ENCODE data around the gene WDR20.

DNA sequence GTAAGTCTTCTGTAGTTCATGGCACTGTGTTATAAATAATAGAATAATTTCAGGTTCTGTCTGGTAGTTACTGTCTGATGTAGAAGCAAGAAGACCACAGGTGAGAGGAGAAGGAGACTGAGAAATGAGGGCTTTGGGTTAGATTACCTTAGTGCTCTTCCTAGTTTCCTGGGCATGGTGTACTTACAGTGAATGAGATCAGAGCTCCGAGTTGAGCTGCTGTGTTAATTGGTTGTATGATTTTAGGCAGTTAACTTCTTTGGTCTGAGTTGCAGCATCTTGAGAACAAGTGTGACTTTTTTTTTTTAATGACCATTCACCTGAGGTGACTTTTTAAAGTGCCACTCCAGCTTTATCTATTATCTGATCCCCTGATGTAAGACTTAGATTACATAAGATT lies 41.5 kb downstream of the WDR20 start:
- TF ChIP-seq, protein P1, sequence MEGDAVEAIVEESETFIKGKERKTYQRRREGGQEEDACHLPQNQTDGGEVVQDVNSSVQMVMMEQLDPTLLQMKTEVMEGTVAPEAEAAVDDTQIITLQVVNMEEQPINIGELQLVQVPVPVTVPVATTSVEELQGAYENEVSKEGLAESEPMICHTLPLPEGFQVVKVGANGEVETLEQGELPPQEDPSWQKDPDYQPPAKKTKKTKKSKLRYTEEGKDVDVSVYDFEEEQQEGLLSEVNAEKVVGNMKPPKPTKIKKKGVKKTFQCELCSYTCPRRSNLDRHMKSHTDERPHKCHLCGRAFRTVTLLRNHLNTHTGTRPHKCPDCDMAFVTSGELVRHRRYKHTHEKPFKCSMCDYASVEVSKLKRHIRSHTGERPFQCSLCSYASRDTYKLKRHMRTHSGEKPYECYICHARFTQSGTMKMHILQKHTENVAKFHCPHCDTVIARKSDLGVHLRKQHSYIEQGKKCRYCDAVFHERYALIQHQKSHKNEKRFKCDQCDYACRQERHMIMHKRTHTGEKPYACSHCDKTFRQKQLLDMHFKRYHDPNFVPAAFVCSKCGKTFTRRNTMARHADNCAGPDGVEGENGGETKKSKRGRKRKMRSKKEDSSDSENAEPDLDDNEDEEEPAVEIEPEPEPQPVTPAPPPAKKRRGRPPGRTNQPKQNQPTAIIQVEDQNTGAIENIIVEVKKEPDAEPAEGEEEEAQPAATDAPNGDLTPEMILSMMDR (IDR thresholded peaks at IDR 0.05): no peak
- no peak for TF ChIP-seq POLR2A (IDR thresholded peaks at IDR 0.05)
